IMR-90 (cell line): Measurements from ENCODE around the gene SEMA3E. TPM values are rescaled to one million over a fixed set of nuclear protein-coding genes. Genes with fewer than 3 reads are reported as not detected.

Source experiments
- ATAC-seq: fragments of 200-7000 bp; cut with Tn5 transposase; 2 replicates; pipeline ENCODE4 v1.9.1; 2020; ENCODE audit warnings: low read depth, mild to moderate bottlenecking, moderate library complexity
- BruUV-seq: library from RNA; stranded (reverse); fragments of 400-500 nt; replicated peaks from 2 replicates; lab custom pipeline; 2021; lab: Mats Ljungman, UMichigan
- CTCF ChIA-PET: fragments of 300-600 bp; formaldehyde crosslinking; extraction: SDS; loops from one replicate; lab custom pipeline; 2021; ENCODE audit warnings: antibody characterized with exemption; lab: Yijun Ruan, JAX
- POLR2A ChIA-PET: fragments of 300-600 bp; sonication (Branson Sonifier 250); formaldehyde crosslinking; loops from one replicate; lab custom pipeline; 2022; ENCODE audit warnings: antibody characterized with exemption; ENCODE audit not compliant: unreplicated experiment; lab: Charles Lee
- DNase-seq: peaks from one replicate; pipeline ENCODE4 v3.0.0; 2013
- H2AFZ ChIP-seq: replicated peaks from 2 replicates; pipeline ENCODE3; 2013; ENCODE audit warnings: low read length, mild to moderate bottlenecking; ENCODE audit not compliant: poor library complexity
- H2AK5ac ChIP-seq: 2 replicates; pipeline ENCODE4 v1.6.1; 2013; ENCODE audit warnings: low read depth, low read length, inconsistent platforms
- H2AK9ac ChIP-seq: replicated peaks from 2 replicates; pipeline ENCODE3; 2013; ENCODE audit warnings: mild to moderate bottlenecking, low read depth, low read length, moderate library complexity; ENCODE audit not compliant: poor library complexity
- H2BK120ac ChIP-seq: 2 replicates; pipeline ENCODE4 v1.6.1; 2013; ENCODE audit warnings: low read depth, low read length, inconsistent platforms
- H2BK15ac ChIP-seq: 3 replicates; pipeline ENCODE4 v1.6.1; 2013; ENCODE audit warnings: low read depth, low read length, inconsistent platforms
- H2BK20ac ChIP-seq: 2 replicates; pipeline ENCODE4 v1.6.1; 2013; ENCODE audit warnings: low read depth, mild to moderate bottlenecking, inconsistent platforms, low read length, moderate library complexity
- H2BK5ac ChIP-seq: 2 replicates; pipeline ENCODE4 v1.6.1; 2013; ENCODE audit warnings: mild to moderate bottlenecking, low read depth, low read length, inconsistent platforms; ENCODE audit not compliant: poor library complexity, severe bottlenecking
- H3K14ac ChIP-seq: replicated peaks from 2 replicates; pipeline ENCODE4 v1.6.1; 2013; ENCODE audit warnings: low read depth, low read length, inconsistent platforms
- H3K18ac ChIP-seq: 2 replicates; pipeline ENCODE4 v1.6.1; 2013; ENCODE audit warnings: low read depth, low read length, control low read depth
- H3K23ac ChIP-seq: 2 replicates; pipeline ENCODE4 v1.6.1; 2013; ENCODE audit warnings: low read depth, low read length, inconsistent platforms
- H3K27ac ChIP-seq: 2 replicates; pipeline ENCODE4 v1.5.1; 2013; ENCODE audit warnings: mild to moderate bottlenecking, control low read depth, low read length; ENCODE audit not compliant: insufficient read depth
- H3K27me3 ChIP-seq: 2 replicates; pipeline ENCODE4 v1.6.1; 2013; ENCODE audit warnings: low read length; ENCODE audit not compliant: control insufficient read depth, insufficient read depth
- H3K36me3 ChIP-seq: 2 replicates; pipeline ENCODE4 v1.6.1; 2013; ENCODE audit warnings: low read length, mixed read lengths; ENCODE audit not compliant: control insufficient read depth, insufficient read depth
- H3K4ac ChIP-seq: 2 replicates; pipeline ENCODE4 v1.6.1; 2013; ENCODE audit warnings: low read depth, low read length, inconsistent platforms
- H3K4me1 ChIP-seq: 2 replicates; pipeline ENCODE4 v1.6.1; 2013; ENCODE audit warnings: low read length, mixed read lengths; ENCODE audit not compliant: control insufficient read depth, insufficient read depth
- H3K4me2 ChIP-seq: 2 replicates; pipeline ENCODE4 v1.6.1; 2013; ENCODE audit warnings: low read depth, mild to moderate bottlenecking, control low read depth, low read length, moderate library complexity
- H3K4me3 ChIP-seq: 2 replicates; pipeline ENCODE4 v1.5.1; 2013; ENCODE audit warnings: low read depth, mild to moderate bottlenecking, control low read depth, low read length, moderate library complexity; ENCODE audit not compliant: insufficient read depth
- H3K56ac ChIP-seq: 2 replicates; pipeline ENCODE4 v1.6.1; 2013; ENCODE audit warnings: low read length, inconsistent platforms; ENCODE audit not compliant: insufficient read depth; ENCODE audit errors: extremely low read depth
- H3K79me1 ChIP-seq, 2 experiments: 2 replicates each; pipeline ENCODE4 v1.6.1; 2013; ENCODE audit warnings: low read length in 2 of 2, inconsistent platforms in 1 of 2, low read depth in 1 of 2
- H3K9ac ChIP-seq: 2 replicates; pipeline ENCODE4 v1.6.1; 2013; ENCODE audit warnings: low read depth, low read length, control low read depth
- H3K9me1 ChIP-seq: 2 replicates; pipeline ENCODE4 v1.6.1; 2013; ENCODE audit warnings: low read length, inconsistent platforms; ENCODE audit not compliant: insufficient read depth
- H3K9me3 ChIP-seq: 2 replicates; pipeline ENCODE4 v1.6.1; 2013; ENCODE audit warnings: low read length; ENCODE audit not compliant: control insufficient read depth, insufficient read depth
- H4K20me1 ChIP-seq: 2 replicates; pipeline ENCODE4 v1.6.1; 2013; ENCODE audit warnings: low read length, inconsistent platforms; ENCODE audit not compliant: insufficient read depth
- H4K5ac ChIP-seq: 2 replicates; pipeline ENCODE4 v1.6.1; 2013; ENCODE audit warnings: mild to moderate bottlenecking, low read depth, low read length, control low read depth
- H4K8ac ChIP-seq, 2 experiments: 2 replicates each; pipeline ENCODE4 v1.6.1; 2013; ENCODE audit warnings: low read depth in 2 of 2, low read length in 2 of 2, control low read depth in 1 of 2, inconsistent platforms in 1 of 2
- H4K91ac ChIP-seq: 2 replicates; pipeline ENCODE4 v1.6.1; 2013; ENCODE audit warnings: low read depth, low read length, inconsistent platforms; ENCODE audit not compliant: insufficient read depth
- CEBPB ChIP-seq: IDR thresholded peaks from 2 replicates; pipeline ENCODE4 v1.6.1; 2012; ENCODE audit warnings: low read depth, low read length, improper control_type of control experiment
- CHD1 ChIP-seq: IDR thresholded peaks from 2 replicates; pipeline ENCODE4 v1.6.1; 2012; ENCODE audit warnings: low read depth, low read length, improper control_type of control experiment
- CTCF ChIP-seq: conservative IDR thresholded peaks from 2 replicates; pipeline ENCODE4 v1.5.1; 2012; ENCODE audit warnings: mild to moderate bottlenecking, low read depth, low read length, improper control_type of control experiment
- MAFK ChIP-seq: IDR thresholded peaks from 2 replicates; pipeline ENCODE4 v1.6.1; 2012; ENCODE audit warnings: low read depth, low read length, improper control_type of control experiment
- MXI1 ChIP-seq: IDR thresholded peaks from 2 replicates; pipeline ENCODE4 v1.6.1; 2012; ENCODE audit warnings: low read depth, mild to moderate bottlenecking, low read length, moderate library complexity, borderline replicate concordance
- NFE2L2 ChIP-seq: fragments of 150-350 bp; IDR thresholded peaks from 2 replicates; pipeline ENCODE4 v1.6.1; 2016; ENCODE audit warnings: low read depth, mild to moderate bottlenecking, low read length
- WGBS, 2 experiments: methylation state at CpG; one replicate each; pipeline versions ENCODE4 v1.1.5 to v1.1.7; 2013; ENCODE audit warnings: missing lambda C conversion rate in 2 of 2; ENCODE audit not compliant: insufficient read length in 1 of 2; ENCODE audit errors: extremely low coverage in 2 of 2; 5-methylcytosine and 5-hydroxymethylcytosine counted together
- dilution Hi-C: fragments of 300-500 bp; cut with HindIII; formaldehyde crosslinking; loops from one replicate; pipeline ENCODE4 v1.14.3; 2018; ENCODE audit warnings: low sequenced_read_pairs; ENCODE audit not compliant: unreplicated experiment
- in situ Hi-C: fragments of 300-500 bp; cut with MboI; formaldehyde crosslinking; loops from 3 replicates; pipeline ENCODE4 v1.14.3; 2019; ENCODE audit warnings: low sequenced_read_pairs, inconsistent platforms, mixed read lengths
- intact Hi-C: fragments of 100-400 bp; cut with micrococcal nuclease; formaldehyde crosslinking; loops from 2 replicates; pipeline ENCODE4 v1.10.0; 2022
- polyA plus RNA-seq, 3 experiments: library from polyadenylated mRNA; depleted of rRNA; stranded (reverse); fragments of >200 nt; gene quantifications; 2 replicates each; pipeline ENCODE4 v1.2.3, GENCODE V29; 2012; ENCODE audit warnings: low replicate concordance in 1 of 3
- total RNA-seq: library from RNA; depleted of rRNA; stranded (reverse); fragments of >200 nt; gene quantifications from 2 replicates; pipeline ENCODE4 v1.2.3, GENCODE V29; 2012

Gene SEMA3E
- total and polyA plus RNA-seq, 2 of the 4 experiments (the other 2 are of a cell fraction), result 0.31 to 0.72 TPM

GRCh38 chr7:83478616-83479015 is 170.3 kb downstream of the SEMA3E start:
- dilution Hi-C loops (no loop called here), intact Hi-C loops (no loop called here), in situ Hi-C loops (no loop called here)
- Histone ChIP-seq H2AK5ac (no peak overlapping the region), H2BK15ac (no peak overlapping the region), H4K20me1 (no peaks in the 10 kb centered on the region), H3K4ac (no peak overlapping the region), H2AK9ac (no peak overlapping the region), H2BK5ac (no peak overlapping the region), H3K27me3 (peaks cover 5% of the 10 kb centered on the region; the same call in 1 of the 2 replicates), H3K9me3 (no peaks in the 10 kb centered on the region), H3K14ac (no peak overlapping the region), H3K9ac (no peak overlapping the region), H4K5ac (no peak overlapping the region), H2BK120ac (no peak overlapping the region), H3K23ac (no peak overlapping the region), H2BK20ac (no peak overlapping the region), H2AFZ (no peak overlapping the region), H3K4me1 (no peaks in the 10 kb centered on the region), H4K8ac (no peak overlapping the region), H3K18ac (no peak overlapping the region), H3K56ac (no peak overlapping the region), H3K4me3 (no peak overlapping the region), H3K9me1 (no peaks in the 10 kb centered on the region), H3K79me1 (no peaks in the 10 kb centered on the region), H3K27ac (no peak overlapping the region), H3K36me3 (no peaks in the 10 kb centered on the region), H3K4me2 (no peak overlapping the region), H4K91ac (no peak overlapping the region)
- WGBS, 2 experiments, result no CpG with 5 or more reads among the region's 1 CpG
- no peak for DNase-seq
- ChIA-PET POLR2A (no interaction called here), CTCF (no interaction called here)
- ATAC-seq, result no peak
- no TSS peak for BruUV-seq
- TF ChIP-seq NFE2L2 (no peak), CEBPB (no peak), CTCF (no peak), MXI1 (no peak), CHD1 (no peak), MAFK (no peak)
